Hepatocyte (in vitro differentiated cells): ENCODE results near the gene GDF11.

ENCODE experiments used
- EZH2 ChIP-seq: fragments of 200-600 bp; sonication (generic); IDR thresholded peaks from 2 replicates; pipeline ENCODE4 v1.6.1; 2016; ENCODE audit warnings: antibody characterized with exemption, mild to moderate bottlenecking, borderline replicate concordance
- TF ChIP-seq, protein P1 (sequence below): fragments of 200-600 bp; sonication (generic); IDR thresholded peaks from 2 replicates; pipeline ENCODE4 v1.5.1; 2016; ENCODE audit warnings: antibody characterized with exemption, mild to moderate bottlenecking; ENCODE audit not compliant: poor library complexity

DNA sequence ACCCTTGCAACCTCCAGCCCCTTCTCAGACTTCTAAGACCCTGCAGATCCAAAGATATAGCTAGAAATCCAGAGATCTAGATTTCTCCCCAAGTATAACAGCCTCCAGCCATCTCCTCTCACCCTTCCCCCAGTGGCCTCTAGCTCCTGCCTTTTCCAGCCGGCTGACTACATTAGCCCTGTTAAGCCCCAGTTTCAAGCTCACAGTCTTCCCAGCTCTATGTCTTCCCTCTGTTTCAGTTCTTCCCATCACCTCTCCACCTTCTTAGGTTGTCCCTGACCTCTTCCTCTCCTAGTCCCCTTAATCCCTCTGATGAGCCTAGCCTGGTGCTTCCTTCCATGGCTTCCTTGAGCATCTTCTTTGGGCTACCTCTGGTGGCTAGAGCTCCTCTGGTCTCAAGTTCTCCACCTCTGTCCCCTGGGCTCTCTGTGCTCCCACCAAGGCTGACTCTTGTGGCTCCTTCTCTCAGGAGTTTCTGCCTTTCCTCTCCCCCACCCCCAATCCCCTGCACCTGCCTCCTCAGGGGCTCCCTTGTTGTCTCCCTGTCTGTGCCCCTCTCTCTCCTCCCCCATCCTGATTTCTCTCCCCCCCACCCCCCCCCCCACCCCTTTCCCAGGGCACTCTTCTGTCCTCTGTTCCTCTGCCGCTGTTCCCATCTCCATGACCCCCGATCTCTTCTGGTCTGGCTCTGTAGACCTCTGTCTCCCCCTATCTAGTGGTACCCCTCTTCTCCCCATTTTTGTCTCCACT lies 816 bp upstream of the GDF11 start:
- TF ChIP-seq, protein P1, sequence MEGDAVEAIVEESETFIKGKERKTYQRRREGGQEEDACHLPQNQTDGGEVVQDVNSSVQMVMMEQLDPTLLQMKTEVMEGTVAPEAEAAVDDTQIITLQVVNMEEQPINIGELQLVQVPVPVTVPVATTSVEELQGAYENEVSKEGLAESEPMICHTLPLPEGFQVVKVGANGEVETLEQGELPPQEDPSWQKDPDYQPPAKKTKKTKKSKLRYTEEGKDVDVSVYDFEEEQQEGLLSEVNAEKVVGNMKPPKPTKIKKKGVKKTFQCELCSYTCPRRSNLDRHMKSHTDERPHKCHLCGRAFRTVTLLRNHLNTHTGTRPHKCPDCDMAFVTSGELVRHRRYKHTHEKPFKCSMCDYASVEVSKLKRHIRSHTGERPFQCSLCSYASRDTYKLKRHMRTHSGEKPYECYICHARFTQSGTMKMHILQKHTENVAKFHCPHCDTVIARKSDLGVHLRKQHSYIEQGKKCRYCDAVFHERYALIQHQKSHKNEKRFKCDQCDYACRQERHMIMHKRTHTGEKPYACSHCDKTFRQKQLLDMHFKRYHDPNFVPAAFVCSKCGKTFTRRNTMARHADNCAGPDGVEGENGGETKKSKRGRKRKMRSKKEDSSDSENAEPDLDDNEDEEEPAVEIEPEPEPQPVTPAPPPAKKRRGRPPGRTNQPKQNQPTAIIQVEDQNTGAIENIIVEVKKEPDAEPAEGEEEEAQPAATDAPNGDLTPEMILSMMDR: no peak
- no peak for TF ChIP-seq EZH2
